A673 (cell line): ENCODE measurements around the gene PIGT.

Source experiments
- EZH2 ChIP-seq: fragments of 200-600 bp; sonication (generic); IDR thresholded peaks from 2 replicates; pipeline ENCODE4 v1.6.1; 2017; ENCODE audit warnings: borderline replicate concordance, low read depth, mild to moderate bottlenecking, mixed read lengths, antibody characterized with exemption, low read length; ENCODE audit not compliant: poor library complexity, severe bottlenecking
- TF ChIP-seq, protein P1 (sequence below): fragments of 300-800, 200-600 bp; sonication (generic); conservative IDR thresholded peaks from 2 replicates; pipeline ENCODE4 v1.5.1; 2017; ENCODE audit warnings: low read depth, mild to moderate bottlenecking, antibody characterized with exemption, low read length, moderate library complexity, mixed read lengths

DNA sequence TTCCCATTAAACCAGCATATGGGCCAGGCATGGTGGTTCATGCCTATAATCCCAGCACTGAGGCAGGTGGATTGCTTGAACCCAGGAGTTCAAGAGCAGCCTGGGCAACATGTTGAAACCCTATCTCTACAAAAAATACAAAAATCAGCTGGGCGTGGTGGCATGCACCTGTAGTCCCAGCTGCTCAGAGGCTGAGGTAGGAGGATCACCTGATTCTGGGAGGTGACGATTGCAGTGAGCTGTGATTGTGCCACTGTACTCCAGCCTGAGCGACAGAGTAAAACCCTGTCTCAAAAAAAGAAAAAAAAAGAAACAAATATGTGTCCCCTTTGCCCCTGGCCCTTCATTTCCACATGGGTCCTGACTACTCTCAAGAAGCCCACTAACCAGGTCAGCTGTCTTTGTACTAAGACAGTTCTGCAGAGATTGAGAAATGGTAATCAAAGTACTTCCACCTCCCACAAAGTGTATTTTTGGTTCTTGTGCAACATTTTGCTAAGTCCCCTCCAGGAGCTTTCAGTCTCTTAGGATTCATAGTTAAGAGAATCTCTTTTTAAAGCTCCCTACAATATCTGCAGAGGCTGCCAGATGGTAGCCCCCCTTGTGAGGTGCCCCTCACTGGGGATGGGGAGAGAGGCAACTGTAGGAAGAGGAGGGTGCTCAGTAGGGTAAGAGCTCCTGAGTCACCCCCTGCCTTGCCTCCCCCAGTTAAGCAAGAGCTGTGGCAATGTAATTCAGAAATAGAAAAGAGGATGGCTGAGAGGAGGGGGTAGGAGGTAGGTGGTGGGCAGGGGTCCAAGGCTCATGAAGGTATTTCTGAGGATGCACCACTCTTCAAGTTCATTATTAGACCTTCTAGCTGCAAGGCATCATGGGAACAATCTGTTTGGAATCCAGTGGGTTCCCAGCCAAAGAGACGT, 37.1 kb downstream of the PIGT start:
- no peak for TF ChIP-seq EZH2
- TF ChIP-seq, protein P1, sequence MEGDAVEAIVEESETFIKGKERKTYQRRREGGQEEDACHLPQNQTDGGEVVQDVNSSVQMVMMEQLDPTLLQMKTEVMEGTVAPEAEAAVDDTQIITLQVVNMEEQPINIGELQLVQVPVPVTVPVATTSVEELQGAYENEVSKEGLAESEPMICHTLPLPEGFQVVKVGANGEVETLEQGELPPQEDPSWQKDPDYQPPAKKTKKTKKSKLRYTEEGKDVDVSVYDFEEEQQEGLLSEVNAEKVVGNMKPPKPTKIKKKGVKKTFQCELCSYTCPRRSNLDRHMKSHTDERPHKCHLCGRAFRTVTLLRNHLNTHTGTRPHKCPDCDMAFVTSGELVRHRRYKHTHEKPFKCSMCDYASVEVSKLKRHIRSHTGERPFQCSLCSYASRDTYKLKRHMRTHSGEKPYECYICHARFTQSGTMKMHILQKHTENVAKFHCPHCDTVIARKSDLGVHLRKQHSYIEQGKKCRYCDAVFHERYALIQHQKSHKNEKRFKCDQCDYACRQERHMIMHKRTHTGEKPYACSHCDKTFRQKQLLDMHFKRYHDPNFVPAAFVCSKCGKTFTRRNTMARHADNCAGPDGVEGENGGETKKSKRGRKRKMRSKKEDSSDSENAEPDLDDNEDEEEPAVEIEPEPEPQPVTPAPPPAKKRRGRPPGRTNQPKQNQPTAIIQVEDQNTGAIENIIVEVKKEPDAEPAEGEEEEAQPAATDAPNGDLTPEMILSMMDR = no peak
